Thyroid gland (tissue), 4 donors: ENCODE results near the gene CDK5.

ENCODE experiments used
- POLR2A ChIP-seq, 2 donors: fragments of 450-650 bp; IDR thresholded peaks; one replicate each; pipeline ENCODE4 v1.6.1; 2017; ENCODE audit warnings: antibody characterized with exemption in 2 of 2, mild to moderate bottlenecking in 2 of 2, moderate library complexity in 1 of 2
- TF ChIP-seq, protein P1 (sequence below), 6 experiments: fragments of 200-600 bp in 3 of 6; fragments of 450-650 bp in 3 of 6; sonication (generic) in 3 of 6; IDR thresholded peaks; one replicate each; pipeline ENCODE4 v1.5.1; 2016 to 2019; ENCODE audit warnings: antibody characterized with exemption in 6 of 6, mild to moderate bottlenecking in 2 of 6, inconsistent platforms in 1 of 6, moderate library complexity in 1 of 6

- TF ChIP-seq, protein P1, sequence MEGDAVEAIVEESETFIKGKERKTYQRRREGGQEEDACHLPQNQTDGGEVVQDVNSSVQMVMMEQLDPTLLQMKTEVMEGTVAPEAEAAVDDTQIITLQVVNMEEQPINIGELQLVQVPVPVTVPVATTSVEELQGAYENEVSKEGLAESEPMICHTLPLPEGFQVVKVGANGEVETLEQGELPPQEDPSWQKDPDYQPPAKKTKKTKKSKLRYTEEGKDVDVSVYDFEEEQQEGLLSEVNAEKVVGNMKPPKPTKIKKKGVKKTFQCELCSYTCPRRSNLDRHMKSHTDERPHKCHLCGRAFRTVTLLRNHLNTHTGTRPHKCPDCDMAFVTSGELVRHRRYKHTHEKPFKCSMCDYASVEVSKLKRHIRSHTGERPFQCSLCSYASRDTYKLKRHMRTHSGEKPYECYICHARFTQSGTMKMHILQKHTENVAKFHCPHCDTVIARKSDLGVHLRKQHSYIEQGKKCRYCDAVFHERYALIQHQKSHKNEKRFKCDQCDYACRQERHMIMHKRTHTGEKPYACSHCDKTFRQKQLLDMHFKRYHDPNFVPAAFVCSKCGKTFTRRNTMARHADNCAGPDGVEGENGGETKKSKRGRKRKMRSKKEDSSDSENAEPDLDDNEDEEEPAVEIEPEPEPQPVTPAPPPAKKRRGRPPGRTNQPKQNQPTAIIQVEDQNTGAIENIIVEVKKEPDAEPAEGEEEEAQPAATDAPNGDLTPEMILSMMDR (IDR thresholded peaks at IDR 0.05) = no peak
- TF ChIP-seq POLR2A (IDR thresholded peaks at IDR 0.05) = no peak
These were observed 6.6 kb downstream of the CDK5 start for GRCh38 chr7:151051108-151051507.
